Right kidney (tissue), 1 donor: ENCODE measurements around the gene PPOX.

ENCODE experiments used
- DNase-seq: peaks from one replicate; pipeline ENCODE4 v3.0.0-alpha.2; 2016

The PPOX gene

GRCh38 chr1:161175771-161176453 lies 9.7 kb downstream of the PPOX start:
- DNase-seq, result no peak

- DNase-seq, result no peak
Observed at GRCh38 chr1:161176468-161177111, 10.4 kb downstream of the PPOX start.

- DNase-seq, result peak; percentile 96
Observed at GRCh38 chr1:161177112-161177935, 11.1 kb downstream of the PPOX start, which contains the start of gene B4GALT3. TSS of gene B4GALT3 (minus strand) at chr1:161177507. CDS start at chr1:161176060, 1,447 bp downstream.

GRCh38 chr1:161177936-161178244 lies 11.7 kb downstream of the PPOX start:
- DNase-seq, result no peak

GRCh38 chr1:161179698-161180097 lies 13.5 kb downstream of the PPOX start:
- no peak for DNase-seq

GRCh38 chr1:161180639-161181038 lies 14.4 kb downstream of the PPOX start:
- DNase-seq, result no peak

- no peak for DNase-seq
Observed at GRCh38 chr1:161182214-161182613, 16.0 kb downstream of the PPOX start.

GRCh38 chr1:161185282-161185682 lies 19.1 kb downstream of the PPOX start:
- DNase-seq, result no peak

- DNase-seq, result no peak
Observed at GRCh38 chr1:161185732-161186311, 19.6 kb downstream of the PPOX start.

- no peak for DNase-seq
Observed at GRCh38 chr1:161187311-161187710, 21.1 kb downstream of the PPOX start.

GRCh38 chr1:161188381-161188780 lies 22.2 kb downstream of the PPOX start:
- DNase-seq, result no peak

GRCh38 chr1:161189036-161189435 lies 22.8 kb downstream of the PPOX start:
- no peak for DNase-seq

- DNase-seq, result no peak
Observed at GRCh38 chr1:161190962-161191521, 24.8 kb downstream of the PPOX start.

- no peak for DNase-seq
Observed at GRCh38 chr1:161191971-161192370, 25.7 kb downstream of the PPOX start.

- DNase-seq, result peak; percentile 42
Observed at GRCh38 chr1:161192476-161193465, 26.5 kb downstream of the PPOX start.

GRCh38 chr1:161193561-161194235 lies 27.5 kb downstream of the PPOX start:
- no peak for DNase-seq

- no peak for DNase-seq
Observed at GRCh38 chr1:161195171-161195570, 28.9 kb downstream of the PPOX start.

GRCh38 chr1:161196111-161196510 lies 29.9 kb downstream of the PPOX start:
- DNase-seq, result no peak

GRCh38 chr1:161196521-161197451 lies 30.6 kb downstream of the PPOX start:
- DNase-seq, result peak; percentile 42
